GM19328 (cell line): Measurements from ENCODE around the gene RC3H2.

Experiments
- ATAC-seq: cut with Tn5 transposase; IDR thresholded peaks from one replicate; pipeline ENCODE4 v1.9.1; 2021; ENCODE audit warnings: mild to moderate bottlenecking, moderate library complexity; ENCODE audit not compliant: unreplicated experiment

The RC3H2 gene, protein sequence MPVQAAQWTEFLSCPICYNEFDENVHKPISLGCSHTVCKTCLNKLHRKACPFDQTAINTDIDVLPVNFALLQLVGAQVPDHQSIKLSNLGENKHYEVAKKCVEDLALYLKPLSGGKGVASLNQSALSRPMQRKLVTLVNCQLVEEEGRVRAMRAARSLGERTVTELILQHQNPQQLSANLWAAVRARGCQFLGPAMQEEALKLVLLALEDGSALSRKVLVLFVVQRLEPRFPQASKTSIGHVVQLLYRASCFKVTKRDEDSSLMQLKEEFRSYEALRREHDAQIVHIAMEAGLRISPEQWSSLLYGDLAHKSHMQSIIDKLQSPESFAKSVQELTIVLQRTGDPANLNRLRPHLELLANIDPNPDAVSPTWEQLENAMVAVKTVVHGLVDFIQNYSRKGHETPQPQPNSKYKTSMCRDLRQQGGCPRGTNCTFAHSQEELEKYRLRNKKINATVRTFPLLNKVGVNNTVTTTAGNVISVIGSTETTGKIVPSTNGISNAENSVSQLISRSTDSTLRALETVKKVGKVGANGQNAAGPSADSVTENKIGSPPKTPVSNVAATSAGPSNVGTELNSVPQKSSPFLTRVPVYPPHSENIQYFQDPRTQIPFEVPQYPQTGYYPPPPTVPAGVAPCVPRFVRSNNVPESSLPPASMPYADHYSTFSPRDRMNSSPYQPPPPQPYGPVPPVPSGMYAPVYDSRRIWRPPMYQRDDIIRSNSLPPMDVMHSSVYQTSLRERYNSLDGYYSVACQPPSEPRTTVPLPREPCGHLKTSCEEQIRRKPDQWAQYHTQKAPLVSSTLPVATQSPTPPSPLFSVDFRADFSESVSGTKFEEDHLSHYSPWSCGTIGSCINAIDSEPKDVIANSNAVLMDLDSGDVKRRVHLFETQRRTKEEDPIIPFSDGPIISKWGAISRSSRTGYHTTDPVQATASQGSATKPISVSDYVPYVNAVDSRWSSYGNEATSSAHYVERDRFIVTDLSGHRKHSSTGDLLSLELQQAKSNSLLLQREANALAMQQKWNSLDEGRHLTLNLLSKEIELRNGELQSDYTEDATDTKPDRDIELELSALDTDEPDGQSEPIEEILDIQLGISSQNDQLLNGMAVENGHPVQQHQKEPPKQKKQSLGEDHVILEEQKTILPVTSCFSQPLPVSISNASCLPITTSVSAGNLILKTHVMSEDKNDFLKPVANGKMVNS

DNA sequence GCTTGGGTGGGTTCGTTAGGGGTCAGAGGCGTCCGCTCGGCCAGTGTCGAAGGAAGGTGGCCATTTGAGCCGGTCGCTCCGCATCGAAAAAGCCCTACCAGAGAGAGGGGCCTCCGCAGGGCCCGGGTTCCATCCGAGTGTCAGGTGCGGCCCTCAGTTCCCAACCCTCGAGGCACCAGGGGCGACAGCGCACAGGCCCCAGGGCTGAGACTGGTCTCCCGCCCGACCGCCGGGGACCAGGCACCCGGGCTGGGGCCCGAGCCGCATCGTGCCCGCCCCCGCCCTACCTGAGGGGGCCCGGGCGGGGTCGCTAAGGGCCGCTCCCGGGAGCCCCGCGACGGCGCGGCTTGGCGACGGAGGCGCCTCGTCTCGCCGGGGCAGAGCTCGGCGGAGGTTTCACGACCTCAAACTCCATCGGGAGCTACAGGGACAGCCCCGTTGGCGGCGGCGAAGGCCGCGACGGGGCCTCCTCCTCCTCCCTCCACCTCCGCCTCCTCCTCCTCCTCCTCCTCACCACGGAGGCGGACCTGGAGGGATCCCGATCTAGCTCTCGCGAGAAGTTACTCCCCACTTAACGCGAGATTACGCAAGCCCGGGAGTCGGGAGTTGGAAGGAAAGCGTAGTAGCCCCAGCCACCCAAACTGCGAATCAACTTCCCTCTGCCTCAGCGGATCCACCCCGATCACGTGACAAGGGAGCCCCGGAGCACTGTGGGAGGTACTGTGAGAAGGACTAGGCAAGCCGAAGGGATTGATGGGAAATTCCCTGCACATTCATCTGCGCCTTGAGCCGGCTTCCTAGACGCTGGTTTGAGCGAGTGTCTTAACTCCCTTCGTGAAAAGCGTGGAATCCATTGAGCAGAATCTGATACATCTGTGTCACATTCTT is at the start of gene RC3H2:
Gene RC3H2 (minus strand): TSS at position 537 of the 888 bp plus-strand sequence. CDS start 7,850 bp downstream, outside the sequence.
- ATAC-seq: peak; percentile 77

- no peak for ATAC-seq
Measured at GRCh38 chr9:122954253-122954691, 49.1 kb upstream of the RC3H2 start.

DNA sequence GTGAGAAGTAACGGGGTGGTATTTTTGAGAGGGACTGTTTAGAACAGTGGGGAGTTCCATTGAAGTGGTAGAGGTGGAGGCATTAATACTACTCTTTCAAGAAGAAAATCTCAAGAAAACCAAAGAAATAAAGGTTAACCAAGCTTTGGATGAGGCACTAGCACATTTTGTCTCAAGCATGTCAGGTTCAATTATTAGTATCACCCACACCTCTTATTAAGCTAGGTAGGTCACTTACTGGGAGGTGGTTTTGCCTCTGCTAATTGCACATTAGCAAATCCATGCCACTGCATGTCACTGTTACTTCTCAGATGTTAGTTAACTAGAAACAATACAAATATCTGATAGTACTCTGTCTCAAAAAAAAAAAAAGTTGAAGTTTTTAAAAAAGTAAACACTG is 45.9 kb upstream of the RC3H2 start:
- no peak for ATAC-seq

GRCh38 chr9:122950263-122950662 is 45.1 kb upstream of the RC3H2 start:
- no peak for ATAC-seq

DNA sequence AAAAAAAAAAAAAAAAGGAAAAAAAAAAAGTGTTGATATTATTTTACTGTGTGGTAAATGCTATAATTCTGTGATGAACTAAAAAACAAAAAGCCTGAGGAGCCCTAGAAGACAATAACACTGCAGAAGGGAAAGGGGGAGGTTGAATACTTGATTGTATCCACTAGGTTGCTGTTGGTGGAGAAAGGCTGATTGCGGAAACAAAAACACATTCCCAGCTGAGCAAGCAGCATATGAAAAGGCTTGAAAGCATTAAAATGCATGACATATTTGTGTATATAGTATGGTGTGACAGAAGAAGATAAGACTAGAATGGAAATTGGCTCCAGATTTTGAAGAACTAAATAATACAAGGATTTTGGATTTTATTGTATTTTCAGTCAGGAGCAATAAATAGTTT is 44.5 kb upstream of the RC3H2 start:
- ATAC-seq: no peak

- ATAC-seq: no peak
Measured at GRCh38 chr9:122948313-122948712, 43.2 kb upstream of the RC3H2 start.

- ATAC-seq: no peak
Measured at GRCh38 chr9:122946461-122947005, 41.4 kb upstream of the RC3H2 start.

DNA sequence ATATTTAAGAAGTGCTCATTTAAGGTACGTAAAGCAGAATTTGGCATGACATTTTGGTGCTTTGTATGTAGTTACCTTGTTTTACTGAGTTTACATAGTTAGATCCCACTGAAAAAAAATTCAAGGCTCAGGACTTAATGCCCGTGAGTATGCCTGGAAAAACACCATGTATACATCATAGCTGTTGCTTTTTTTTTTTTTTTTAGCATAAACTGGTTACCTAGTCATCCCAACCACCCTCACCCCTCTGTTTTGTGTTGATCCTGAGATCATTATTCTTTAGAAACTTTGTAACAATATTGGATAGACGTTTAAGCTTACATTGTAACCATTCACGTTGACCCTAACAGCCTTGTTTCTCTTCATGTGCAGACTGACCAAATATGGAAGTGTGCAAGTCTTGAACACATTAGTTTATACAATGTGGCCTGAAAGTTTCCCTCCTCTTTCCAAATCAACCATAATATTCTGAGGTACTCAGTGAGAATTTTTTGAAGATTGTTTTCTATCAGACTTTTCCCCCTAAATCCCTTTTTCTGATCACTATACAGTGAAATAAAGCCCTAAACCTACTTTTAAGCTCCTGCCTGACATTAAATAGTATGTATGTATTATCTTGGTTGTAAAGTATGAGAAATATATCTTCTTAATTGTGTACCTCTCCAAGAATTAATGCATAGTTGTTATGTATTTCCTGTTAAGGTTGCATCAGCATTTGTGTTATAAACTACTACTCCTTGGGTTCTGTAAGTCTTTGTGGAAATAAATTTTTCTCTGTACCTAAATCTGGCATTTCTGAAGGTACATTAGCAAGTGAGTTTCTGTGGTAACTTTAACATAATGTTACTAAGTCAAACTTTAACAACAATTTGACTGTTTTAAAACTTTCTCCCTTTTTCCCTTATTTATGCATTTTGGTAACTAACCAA is 40.1 kb upstream of the RC3H2 start:
- no peak for ATAC-seq

DNA sequence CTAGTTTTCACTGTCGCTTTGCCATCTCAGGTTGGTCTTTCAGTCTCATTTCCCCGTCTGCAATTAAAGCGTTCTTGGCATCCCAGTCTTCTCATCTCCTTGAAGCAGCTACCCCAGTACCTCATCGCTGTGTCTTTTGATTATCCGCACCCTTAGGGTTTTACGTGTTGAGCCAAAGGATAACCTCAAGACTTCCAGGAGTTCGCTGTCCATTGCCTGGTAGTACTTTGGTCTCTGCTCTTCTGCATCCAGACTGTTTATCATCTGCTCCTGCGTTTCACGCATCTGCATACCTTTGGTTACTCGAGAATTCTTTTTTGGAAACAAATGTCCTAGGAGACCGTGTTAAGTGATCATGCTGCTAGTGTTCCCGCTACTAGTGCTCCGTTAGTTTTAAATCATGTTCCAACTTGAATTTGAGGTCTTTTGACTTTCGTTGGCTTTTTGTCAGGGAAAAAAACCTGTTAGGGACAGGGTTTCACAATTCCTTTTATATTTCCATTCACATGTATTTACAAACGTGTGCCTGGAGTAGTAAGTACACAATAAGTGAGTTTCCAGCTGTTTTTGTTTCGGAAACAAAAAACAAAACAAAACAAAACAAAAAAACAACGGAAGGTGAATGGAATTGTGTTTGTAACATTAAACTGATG is 36.5 kb upstream of the RC3H2 start:
- no peak for ATAC-seq

GRCh38 chr9:122940749-122941581 is 35.8 kb upstream of the RC3H2 start, which contains the start of gene RABGAP1:
Gene RABGAP1, plus strand, starts transcription at chr9:122941020. Its CDS starts 16,040 bp downstream, at chr9:122957060.
- ATAC-seq: peak; percentile 97

DNA sequence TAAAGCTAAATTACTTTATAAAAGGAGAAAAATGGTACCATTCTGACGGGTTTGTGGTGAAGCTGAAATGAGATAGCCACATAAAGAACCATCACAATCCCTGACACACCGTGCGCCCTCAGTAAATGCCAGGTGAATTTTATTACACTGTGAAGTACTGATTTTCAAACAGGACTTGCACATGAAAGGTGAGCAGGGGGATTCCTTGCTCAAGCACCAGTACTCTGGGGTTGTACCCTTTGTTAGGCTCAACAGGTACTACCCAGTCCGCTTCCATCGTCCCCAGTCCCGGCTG is 35.2 kb upstream of the RC3H2 start:
- no peak for ATAC-seq

DNA sequence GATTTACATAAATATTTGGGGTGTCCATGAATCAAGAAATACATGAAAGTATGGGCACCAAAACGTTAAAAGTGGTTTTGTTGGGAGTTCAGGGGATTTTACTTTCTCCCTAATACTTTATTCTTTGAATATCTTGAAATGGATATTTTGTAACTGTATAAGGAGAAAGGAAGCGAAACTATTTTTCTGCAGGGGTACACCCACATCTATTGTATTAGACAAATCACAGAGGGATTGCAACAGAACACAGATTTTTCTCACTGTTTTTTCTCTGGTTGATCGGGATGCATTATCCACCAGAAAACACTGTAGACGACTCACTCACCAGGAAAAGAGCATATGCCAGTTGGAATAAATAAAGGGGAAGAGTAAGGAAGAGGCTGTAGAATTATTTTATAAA is 34.4 kb upstream of the RC3H2 start:
- no peak for ATAC-seq

DNA sequence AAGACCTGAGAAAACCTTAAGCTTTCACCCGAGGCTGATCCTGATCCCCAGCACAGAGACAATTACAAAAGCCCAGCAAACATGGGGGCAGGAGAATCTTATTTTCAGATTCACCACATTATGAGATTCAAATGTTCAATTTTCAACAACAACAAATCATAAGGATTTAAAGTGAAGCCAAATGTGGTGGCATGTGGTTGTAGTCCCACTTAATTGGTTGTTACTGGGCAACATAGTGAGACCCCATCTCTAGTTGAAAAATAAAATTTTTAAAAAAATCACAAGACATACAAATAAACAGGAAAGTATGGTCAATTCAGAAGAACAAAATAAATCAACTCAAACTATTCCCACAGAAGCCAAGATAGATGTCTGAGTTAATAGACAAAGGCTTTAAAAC is 31.7 kb upstream of the RC3H2 start:
- ATAC-seq: no peak

- ATAC-seq: no peak
Measured at GRCh38 chr9:122936464-122936863, 31.3 kb upstream of the RC3H2 start.

DNA sequence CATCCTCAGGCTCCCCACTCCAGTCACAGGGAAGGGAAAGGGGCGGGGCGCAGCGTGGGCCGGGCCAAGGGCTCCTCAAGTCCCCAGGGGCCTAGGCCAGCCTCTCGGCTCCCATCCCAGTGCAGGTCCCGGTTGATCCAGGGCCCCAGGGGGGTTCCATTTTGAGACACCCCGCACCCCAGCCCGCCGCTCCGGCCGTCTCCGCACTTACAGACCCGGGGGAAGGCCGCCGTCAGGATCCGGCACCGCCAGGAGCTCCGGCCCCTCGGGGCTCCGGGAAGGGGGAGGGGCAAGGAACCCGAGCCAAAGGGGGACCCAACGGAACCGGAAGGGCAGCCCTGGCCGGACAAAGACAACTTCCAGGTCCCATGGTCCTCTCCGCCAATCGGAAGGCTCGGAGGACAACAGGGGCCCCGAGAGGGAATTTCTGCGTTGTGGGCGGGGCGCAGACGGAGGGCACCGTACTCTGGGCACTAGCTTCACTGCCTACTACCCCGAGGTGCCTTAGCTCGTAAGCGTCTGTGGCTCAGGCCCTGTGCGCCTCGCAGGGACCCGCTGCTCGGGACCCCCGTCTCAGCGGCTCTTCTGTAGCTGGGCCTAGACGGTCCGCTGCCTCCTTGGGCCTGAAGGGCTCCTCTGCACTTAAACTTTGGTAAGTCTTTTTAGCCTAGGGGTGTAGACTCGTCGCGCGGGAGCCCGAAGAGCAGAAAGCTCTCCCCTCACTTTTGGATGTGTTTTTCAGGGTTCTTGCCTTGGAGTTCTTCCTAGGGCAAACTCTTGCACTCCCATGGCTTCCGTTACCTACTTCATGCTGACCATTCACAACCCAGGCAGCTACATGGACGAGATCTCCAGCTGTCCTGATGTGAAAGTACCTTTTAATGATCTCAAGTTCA is 26.3 kb upstream of the RC3H2 start, which contains the start of gene ZBTB26:
Gene ZBTB26 (minus strand): TSS at position 287 of the 896 bp plus-strand sequence. CDS start 11,578 bp downstream, outside the sequence.
- peak; percentile 95 for ATAC-seq

DNA sequence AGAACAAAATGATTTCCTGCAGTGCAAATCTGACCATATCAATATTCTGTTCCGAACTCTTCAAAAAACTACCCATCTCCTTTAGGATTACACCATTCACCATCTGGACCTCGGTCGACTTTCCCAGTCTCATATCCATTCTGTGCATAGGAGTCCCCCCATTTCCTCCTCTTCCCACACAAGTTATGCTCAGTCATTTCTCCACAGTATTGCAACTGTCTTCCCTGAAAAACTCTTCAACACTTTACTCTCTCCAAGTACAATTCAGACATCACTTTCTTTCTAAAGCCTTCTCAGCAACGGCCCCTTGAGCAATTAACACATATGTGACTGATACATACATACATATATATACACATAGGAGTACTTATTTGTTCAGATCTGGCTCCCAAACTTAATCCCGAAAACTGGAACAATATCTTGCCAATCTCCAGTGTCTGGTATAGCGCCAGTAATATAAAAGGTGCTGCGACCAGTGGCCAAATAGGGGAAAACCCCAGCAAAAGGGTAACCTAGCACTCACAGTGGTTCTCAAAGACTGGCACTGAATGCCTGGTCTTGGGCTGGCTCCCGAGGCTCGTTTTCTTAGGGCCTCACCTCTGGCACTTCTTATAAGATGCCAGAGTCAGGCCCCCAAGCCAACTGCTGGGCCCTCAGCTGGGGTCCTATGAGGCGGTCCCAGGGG is 25.5 kb upstream of the RC3H2 start:
- ATAC-seq: no peak
